Esophagus squamous epithelium (tissue), 4 donors: ENCODE data around the gene SCYL3.

Source experiments
- CTCF ChIP-seq, 6 experiments: fragments of 450-650 bp in 4 of 6; fragments of 200-600 bp in 2 of 6; sonication (generic) in 2 of 6; IDR thresholded peaks; one replicate each; pipeline ENCODE4 v1.5.1; 2016 to 2019; ENCODE audit warnings: antibody characterized with exemption in 6 of 6, mild to moderate bottlenecking in 4 of 6, moderate library complexity in 4 of 6
- POLR2A ChIP-seq, 4 donors: fragments of 450-650 bp; IDR thresholded peaks; one replicate each; pipeline ENCODE4 v1.6.1; 2017; ENCODE audit warnings: antibody characterized with exemption in 4 of 4, mild to moderate bottlenecking in 4 of 4, moderate library complexity in 3 of 4

DNA sequence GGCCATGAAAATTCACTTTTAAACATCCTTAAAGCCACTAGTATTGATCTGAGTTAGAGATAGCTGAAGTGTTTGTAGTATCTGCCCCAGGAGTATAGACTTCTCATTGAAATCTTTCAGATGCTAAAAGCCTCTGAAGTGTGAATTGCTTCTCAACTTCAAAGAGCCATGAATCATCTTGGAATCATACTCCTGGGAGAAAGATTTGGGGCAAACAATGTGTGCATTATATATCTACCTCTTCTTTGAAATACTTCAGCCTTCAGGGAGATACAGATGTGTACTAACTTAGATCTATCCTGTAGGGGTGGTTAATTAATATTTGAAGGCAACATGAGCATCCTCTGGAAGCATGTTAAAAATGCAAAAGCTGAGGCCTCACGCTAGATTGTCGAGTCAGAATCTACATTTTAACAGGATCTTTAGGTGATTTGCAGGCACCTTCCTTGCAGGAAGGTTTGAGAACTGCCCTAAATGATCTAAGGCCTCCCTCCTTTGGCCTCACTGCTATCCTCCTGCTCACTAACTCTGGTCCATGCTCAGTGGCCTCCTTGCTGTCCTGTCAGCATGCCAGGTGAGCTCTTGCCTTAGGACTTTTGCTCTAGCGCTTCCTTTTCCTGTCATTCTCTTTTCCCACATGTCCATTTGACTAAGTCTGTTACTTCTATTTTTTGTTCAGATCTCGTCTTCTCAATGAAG lies 6.0 kb upstream of the SCYL3 start:
- TF ChIP-seq CTCF (IDR thresholded peaks at IDR 0.05) (no peak), POLR2A (IDR thresholded peaks at IDR 0.05) (no peak)
